ENCODE measurements around the gene PDE3B.
"Not testable (repeated sequence)": the region's sequence is repeated elsewhere in the genome, so short reads cannot be mapped to it uniquely, and the experiment has no call there.

Gene PDE3B

GRCh38 chr11:14727746-14728145 is 84.1 kb downstream of the PDE3B start:
- Histone ChIP-seq H3K9me3 (ENCODE audit: control insufficient read depth in 2 of 2, low read length in 2 of 2) (no peaks in the 10 kb centered on the region), H3K9ac (ENCODE audit: low read depth in 1 of 2, low read length in 2 of 2) (no peak overlapping the region), H3K36me3 (ENCODE audit: control insufficient read depth in 2 of 2, insufficient read depth in 2 of 2, low read length in 2 of 2) (no peaks in the 10 kb centered on the region), H3K4me1 (ENCODE audit: control insufficient read depth in 2 of 2, insufficient read depth in 2 of 2, low read length in 2 of 2) (no peaks in the 10 kb centered on the region), H3K27me3 (ENCODE audit: control insufficient read depth in 2 of 2, insufficient read depth in 2 of 2, low read length in 2 of 2) (no peaks in the 10 kb centered on the region), H3K4me3 (ENCODE audit: low read length in 2 of 2) (no peak overlapping the region), H3K27ac (ENCODE audit: low read depth in 2 of 2, low read length in 2 of 2) (no peak overlapping the region)

DNA sequence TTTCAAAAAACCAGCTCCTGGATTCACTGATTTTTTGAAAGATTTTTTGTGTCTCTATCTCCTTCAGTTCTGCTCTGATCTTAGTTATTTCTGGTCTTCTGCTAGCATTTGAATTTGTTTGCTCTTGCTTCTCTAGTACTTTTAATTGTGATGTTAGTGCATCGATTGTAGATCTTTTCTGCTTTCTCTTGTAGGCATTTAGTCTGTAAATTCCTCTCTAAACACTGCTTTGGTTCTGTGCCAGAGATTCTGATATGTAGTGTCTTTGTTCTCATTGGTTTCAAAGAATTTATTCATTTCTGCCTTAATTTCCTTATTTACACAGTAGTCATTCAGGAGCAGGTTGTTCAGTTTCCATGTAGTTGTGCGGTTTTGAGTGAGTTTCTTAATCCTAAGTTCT is 96.9 kb downstream of the PDE3B start:
- H3K36me3 ChIP-seq (ENCODE audit: control insufficient read depth in 2 of 2, insufficient read depth in 2 of 2, low read length in 2 of 2); H3K4me3 ChIP-seq (ENCODE audit: low read length in 2 of 2); H3K4me1 ChIP-seq (ENCODE audit: control insufficient read depth in 2 of 2, insufficient read depth in 2 of 2, low read length in 2 of 2); H3K9ac ChIP-seq (ENCODE audit: low read depth in 1 of 2, low read length in 2 of 2); H3K9me3 ChIP-seq (ENCODE audit: control insufficient read depth in 2 of 2, low read length in 2 of 2); H3K27me3 ChIP-seq (ENCODE audit: control insufficient read depth in 2 of 2, insufficient read depth in 2 of 2, low read length in 2 of 2); H3K27ac ChIP-seq (ENCODE audit: low read depth in 2 of 2, low read length in 2 of 2): not testable (repeated sequence)

- Histone ChIP-seq H3K4me1 (ENCODE audit: control insufficient read depth in 2 of 2, insufficient read depth in 2 of 2, low read length in 2 of 2) (no peaks in the 10 kb centered on the region), H3K27me3 (ENCODE audit: control insufficient read depth in 2 of 2, insufficient read depth in 2 of 2, low read length in 2 of 2) (no peaks in the 10 kb centered on the region), H3K27ac (ENCODE audit: low read depth in 2 of 2, low read length in 2 of 2) (no peak overlapping the region), H3K9me3 (ENCODE audit: control insufficient read depth in 2 of 2, low read length in 2 of 2) (no peaks in the 10 kb centered on the region), H3K36me3 (ENCODE audit: control insufficient read depth in 2 of 2, insufficient read depth in 2 of 2, low read length in 2 of 2) (no peaks in the 10 kb centered on the region), H3K9ac (ENCODE audit: low read depth in 1 of 2, low read length in 2 of 2) (no peak overlapping the region), H3K4me3 (ENCODE audit: low read length in 2 of 2) (no peak overlapping the region)
Observed at GRCh38 chr11:14741195-14741594, 97.6 kb downstream of the PDE3B start.

- no peaks in the 10 kb centered on the region for H3K4me1 ChIP-seq (ENCODE audit: control insufficient read depth in 2 of 2, insufficient read depth in 2 of 2, low read length in 2 of 2)
- no peak overlapping the region for H3K27ac ChIP-seq (ENCODE audit: low read depth in 2 of 2, low read length in 2 of 2)
- no peak overlapping the region for H3K9ac ChIP-seq (ENCODE audit: low read depth in 1 of 2, low read length in 2 of 2)
- no peak overlapping the region for H3K4me3 ChIP-seq (ENCODE audit: low read length in 2 of 2)
- H3K36me3 ChIP-seq (ENCODE audit: control insufficient read depth in 2 of 2, insufficient read depth in 2 of 2, low read length in 2 of 2), result no peaks in the 10 kb centered on the region
- no peaks in the 10 kb centered on the region for H3K9me3 ChIP-seq (ENCODE audit: control insufficient read depth in 2 of 2, low read length in 2 of 2)
- H3K27me3 ChIP-seq (ENCODE audit: control insufficient read depth in 2 of 2, insufficient read depth in 2 of 2, low read length in 2 of 2), result no peaks in the 10 kb centered on the region
Observed at GRCh38 chr11:14742849-14743559, 99.4 kb downstream of the PDE3B start.

DNA sequence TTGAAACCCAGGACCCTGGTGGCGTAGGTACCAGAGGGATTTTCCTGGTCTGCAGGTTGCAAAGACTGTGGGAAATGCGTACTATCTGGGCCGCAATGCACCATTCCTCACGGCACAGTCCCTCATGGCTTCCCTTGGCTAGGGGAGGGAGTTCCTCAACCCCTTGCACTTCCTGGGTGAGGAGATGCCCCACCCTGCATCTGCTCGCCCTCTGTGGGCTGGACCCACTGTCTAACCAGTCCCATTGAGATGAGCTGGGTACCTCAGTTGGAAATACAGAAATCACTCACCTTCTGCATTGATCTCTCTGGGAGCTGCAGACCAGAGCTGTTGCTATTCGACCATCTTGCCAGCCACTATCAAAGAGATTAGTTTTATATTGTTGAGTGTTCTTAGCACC is 100.1 kb downstream of the PDE3B start:
- H3K4me1 ChIP-seq (ENCODE audit: control insufficient read depth in 2 of 2, insufficient read depth in 2 of 2, low read length in 2 of 2); H3K9ac ChIP-seq (ENCODE audit: low read depth in 1 of 2, low read length in 2 of 2); H3K9me3 ChIP-seq (ENCODE audit: control insufficient read depth in 2 of 2, low read length in 2 of 2); H3K36me3 ChIP-seq (ENCODE audit: control insufficient read depth in 2 of 2, insufficient read depth in 2 of 2, low read length in 2 of 2); H3K27ac ChIP-seq (ENCODE audit: low read depth in 2 of 2, low read length in 2 of 2); H3K4me3 ChIP-seq (ENCODE audit: low read length in 2 of 2); H3K27me3 ChIP-seq (ENCODE audit: control insufficient read depth in 2 of 2, insufficient read depth in 2 of 2, low read length in 2 of 2): not testable (repeated sequence)

- no peak overlapping the region for H3K9ac ChIP-seq (ENCODE audit: low read depth in 1 of 2, low read length in 2 of 2)
- H3K27me3 ChIP-seq (ENCODE audit: control insufficient read depth in 2 of 2, insufficient read depth in 2 of 2, low read length in 2 of 2), result no peaks in the 10 kb centered on the region
- H3K4me1 ChIP-seq (ENCODE audit: control insufficient read depth in 2 of 2, insufficient read depth in 2 of 2, low read length in 2 of 2), result no peaks in the 10 kb centered on the region
- H3K27ac ChIP-seq (ENCODE audit: low read depth in 2 of 2, low read length in 2 of 2), result no peak overlapping the region
- H3K36me3 ChIP-seq (ENCODE audit: control insufficient read depth in 2 of 2, insufficient read depth in 2 of 2, low read length in 2 of 2), result no peaks in the 10 kb centered on the region
- H3K4me3 ChIP-seq (ENCODE audit: low read length in 2 of 2), result no peak overlapping the region
- H3K9me3 ChIP-seq (ENCODE audit: control insufficient read depth in 2 of 2, low read length in 2 of 2), result no peaks in the 10 kb centered on the region
Observed at GRCh38 chr11:14746857-14747395, 103.3 kb downstream of the PDE3B start.

DNA sequence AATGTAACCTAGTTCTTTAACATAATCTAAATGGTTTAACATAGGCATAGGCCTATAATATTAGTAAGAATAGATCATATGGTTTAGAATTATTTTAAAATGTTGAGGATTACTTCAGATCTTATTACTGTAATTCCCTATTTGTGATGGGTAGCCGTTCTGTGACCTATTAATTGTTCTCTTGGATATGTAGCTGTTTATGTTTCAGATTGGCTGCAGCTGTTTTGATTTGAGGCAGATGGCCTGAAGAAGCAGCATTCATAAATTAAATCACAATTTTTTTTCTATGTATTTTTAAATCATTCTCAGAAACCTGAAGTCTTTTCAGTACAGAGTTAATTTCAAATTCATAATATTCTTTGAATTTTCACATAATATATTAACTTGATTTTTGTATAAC is 104.5 kb downstream of the PDE3B start:
- no peak overlapping the region for H3K9ac ChIP-seq (ENCODE audit: low read depth in 1 of 2, low read length in 2 of 2)

DNA sequence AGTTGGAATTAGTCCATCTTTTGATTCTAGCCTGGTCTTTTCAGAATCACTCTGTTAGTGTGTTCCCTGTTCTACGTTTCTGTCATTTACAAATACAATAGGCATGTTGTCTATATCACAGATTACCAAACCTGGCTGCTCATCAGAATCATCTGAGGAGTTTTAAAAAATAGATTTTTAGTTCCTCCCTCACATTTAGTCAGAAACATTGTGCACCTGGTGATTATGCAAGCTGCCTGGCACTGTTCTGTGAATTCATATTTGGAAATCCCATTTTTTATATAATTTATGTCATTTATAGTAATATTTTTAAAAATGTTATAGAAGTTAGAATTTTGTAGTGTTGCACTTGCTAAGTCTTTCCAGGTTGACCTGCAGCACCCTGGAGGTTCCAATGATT is 107.3 kb downstream of the PDE3B start:
- Histone ChIP-seq H3K27me3 (ENCODE audit: control insufficient read depth in 2 of 2, insufficient read depth in 2 of 2, low read length in 2 of 2) (no peaks in the 10 kb centered on the region), H3K4me1 (ENCODE audit: control insufficient read depth in 2 of 2, insufficient read depth in 2 of 2, low read length in 2 of 2) (no peaks in the 10 kb centered on the region), H3K4me3 (ENCODE audit: low read length in 2 of 2) (no peak overlapping the region), H3K9me3 (ENCODE audit: control insufficient read depth in 2 of 2, low read length in 2 of 2) (no peaks in the 10 kb centered on the region), H3K36me3 (ENCODE audit: control insufficient read depth in 2 of 2, insufficient read depth in 2 of 2, low read length in 2 of 2) (no peaks in the 10 kb centered on the region), H3K27ac (ENCODE audit: low read depth in 2 of 2, low read length in 2 of 2) (no peak overlapping the region), H3K9ac (ENCODE audit: low read depth in 1 of 2, low read length in 2 of 2) (no peak overlapping the region)

More for the DNA sequence above, 104.5 kb downstream of the PDE3B start:
- Histone ChIP-seq H3K27me3 (ENCODE audit: control insufficient read depth in 2 of 2, insufficient read depth in 2 of 2, low read length in 2 of 2) (no peaks in the 10 kb centered on the region), H3K36me3 (ENCODE audit: control insufficient read depth in 2 of 2, insufficient read depth in 2 of 2, low read length in 2 of 2) (no peaks in the 10 kb centered on the region), H3K9me3 (ENCODE audit: control insufficient read depth in 2 of 2, low read length in 2 of 2) (no peaks in the 10 kb centered on the region), H3K4me1 (ENCODE audit: control insufficient read depth in 2 of 2, insufficient read depth in 2 of 2, low read length in 2 of 2) (no peaks in the 10 kb centered on the region), H3K4me3 (ENCODE audit: low read length in 2 of 2) (no peak overlapping the region), H3K27ac (ENCODE audit: low read depth in 2 of 2, low read length in 2 of 2) (no peak overlapping the region)

- Histone ChIP-seq H3K9me3 (ENCODE audit: control insufficient read depth in 2 of 2, low read length in 2 of 2) (no peaks in the 10 kb centered on the region), H3K27me3 (ENCODE audit: control insufficient read depth in 2 of 2, insufficient read depth in 2 of 2, low read length in 2 of 2) (no peaks in the 10 kb centered on the region), H3K4me1 (ENCODE audit: control insufficient read depth in 2 of 2, insufficient read depth in 2 of 2, low read length in 2 of 2) (no peaks in the 10 kb centered on the region), H3K36me3 (ENCODE audit: control insufficient read depth in 2 of 2, insufficient read depth in 2 of 2, low read length in 2 of 2) (no peaks in the 10 kb centered on the region), H3K9ac (ENCODE audit: low read depth in 1 of 2, low read length in 2 of 2) (no peak overlapping the region), H3K4me3 (ENCODE audit: low read length in 2 of 2) (no peak overlapping the region), H3K27ac (ENCODE audit: low read depth in 2 of 2, low read length in 2 of 2) (no peak overlapping the region)
Observed at GRCh38 chr11:14751975-14752407, 108.4 kb downstream of the PDE3B start.

GRCh38 chr11:14755140-14755539 is 111.5 kb downstream of the PDE3B start:
- H3K36me3 ChIP-seq (ENCODE audit: control insufficient read depth in 2 of 2, insufficient read depth in 2 of 2, low read length in 2 of 2), result no peaks in the 10 kb centered on the region
- H3K27ac ChIP-seq (ENCODE audit: low read depth in 2 of 2, low read length in 2 of 2), result no peak overlapping the region
- H3K9me3 ChIP-seq (ENCODE audit: control insufficient read depth in 2 of 2, low read length in 2 of 2), result no peaks in the 10 kb centered on the region
- no peaks in the 10 kb centered on the region for H3K27me3 ChIP-seq (ENCODE audit: control insufficient read depth in 2 of 2, insufficient read depth in 2 of 2, low read length in 2 of 2)
- H3K9ac ChIP-seq (ENCODE audit: low read depth in 1 of 2, low read length in 2 of 2), result no peak overlapping the region
- H3K4me1 ChIP-seq (ENCODE audit: control insufficient read depth in 2 of 2, insufficient read depth in 2 of 2, low read length in 2 of 2), result no peaks in the 10 kb centered on the region
- H3K4me3 ChIP-seq (ENCODE audit: low read length in 2 of 2), result no peak overlapping the region
